Lung (tissue), 12 donors: Measurements from ENCODE around the gene DCUN1D4. TPM values are rescaled to one million over a fixed set of nuclear protein-coding genes. Genes with fewer than 3 reads are reported as not detected.

Experiments
- ATAC-seq: fragments of 200-7000 bp; cut with Tn5 transposase; one replicate; pipeline ENCODE4 v1.9.1; 2020; ENCODE audit warnings: moderate number of reproducible peaks; ENCODE audit not compliant: insufficient read depth, low FRiP score
- DNase-seq, 3 donors: peaks; one replicate each; pipeline ENCODE4 v3.0.0-alpha.2; 2013 to 2017
- H3K27ac ChIP-seq, 2 donors: one replicate each; pipeline ENCODE4 v1.5.1; 2013; ENCODE audit warnings: mild to moderate bottlenecking in 2 of 2, moderate library complexity in 2 of 2, control low read depth in 1 of 2, inconsistent platforms in 1 of 2, low read depth in 1 of 2, low read length in 1 of 2
- H3K27me3 ChIP-seq, 3 donors: one replicate each; pipeline ENCODE4 v1.5.1; 2013; ENCODE audit warnings: low read length in 2 of 3; ENCODE audit not compliant: control insufficient read depth in 3 of 3, insufficient read depth in 3 of 3
- H3K36me3 ChIP-seq, 4 donors: one replicate each; pipeline ENCODE4 v1.5.1; 2013; ENCODE audit warnings: low read length in 4 of 4, mild to moderate bottlenecking in 1 of 4, moderate library complexity in 1 of 4; ENCODE audit not compliant: control insufficient read depth in 4 of 4, insufficient read depth in 4 of 4
- H3K4me1 ChIP-seq, 5 donors: one replicate each; pipeline ENCODE4 v1.5.1; 2013; ENCODE audit warnings: low read length in 5 of 5, mild to moderate bottlenecking in 2 of 5, moderate library complexity in 1 of 5; ENCODE audit not compliant: control insufficient read depth in 5 of 5, insufficient read depth in 5 of 5
- H3K4me3 ChIP-seq: one replicate; pipeline ENCODE4 v1.5.1; 2013; ENCODE audit warnings: mild to moderate bottlenecking, control low read depth, moderate library complexity
- H3K9ac ChIP-seq, 2 donors: one replicate each; pipeline ENCODE4 v1.5.1; 2013; ENCODE audit warnings: low read length in 2 of 2, control low read depth in 1 of 2; ENCODE audit not compliant: insufficient read depth in 1 of 2
- H3K9me3 ChIP-seq, 4 donors: one replicate each; pipeline ENCODE4 v1.5.1; 2013; ENCODE audit warnings: low read length in 3 of 4, mild to moderate bottlenecking in 1 of 4, moderate library complexity in 1 of 4; ENCODE audit not compliant: control insufficient read depth in 4 of 4, insufficient read depth in 3 of 4
- CTCF ChIP-seq: IDR thresholded peaks from 2 replicates; pipeline ENCODE4 v1.5.1; 2012; ENCODE audit warnings: mild to moderate bottlenecking; ENCODE audit errors: control extremely low read depth, extremely low read depth
- WGBS, 2 donors: extraction: QIAGEN DNeasy Blood & Tissue Kit; methylation state at CpG; one replicate each; pipeline ENCODE4 v1.1.7; 2013; 5-methylcytosine and 5-hydroxymethylcytosine counted together
- polyA plus RNA-seq, 2 donors: library from polyadenylated mRNA; stranded (reverse); fragments of 200-250 nt; gene quantifications; one replicate each; pipeline ENCODE4 v1.2.1, GENCODE V29; 2013
- total RNA-seq, 2 donors: library from RNA; depleted of rRNA in 1 of 2; stranded (reverse); fragments of >200 nt in 1 of 2; gene quantifications; one replicate each; pipeline ENCODE4 v1.2.1, GENCODE V29; 2014 to 2021
- donor health status: control.
- donor health status: control.
- donor health status: Bipolar disorder and iron deficiency.
- donor health status: healthy.
- donor health status: DM: yes; HTN: yes; CAD: no.

The DCUN1D4 gene
- total and polyA plus RNA-seq, 4 donors: 8.8 to 43.9 (median 18.3) TPM

- Histone ChIP-seq H3K36me3 (peaks cover 2 to 40% (median 35%) of the 10 kb centered on the region in 4 donors), H3K9me3 (no peaks in the 10 kb centered on the region), H3K4me3 (no peak overlapping the region), H3K27ac (no peak overlapping the region), H3K4me1 (peaks cover 0 to 4% (median 0%) of the 10 kb centered on the region in 5 donors), H3K27me3 (no peaks in the 10 kb centered on the region), H3K9ac (no peak overlapping the region)
- DNase-seq: no peak
- ATAC-seq: no peak
- no peak for TF ChIP-seq CTCF
- WGBS, 2 donors: 96 to 98% methylated on average over 16 of the region's 16 CpGs
These were observed 24.9 kb downstream of the DCUN1D4 start for GRCh38 chr4:51867689-51868448.

GRCh38 chr4:51868449-51868847 is 25.5 kb downstream of the DCUN1D4 start:
- no peak for TF ChIP-seq CTCF

GRCh38 chr4:51870441-51871188 is 27.7 kb downstream of the DCUN1D4 start:
- DNase-seq: no peak
- WGBS, 2 donors: 92 to 96% methylated on average over 3 of the region's 3 CpGs
- Histone ChIP-seq H3K4me1 (peaks cover 0 to 4% (median 0%) of the 10 kb centered on the region in 5 donors), H3K36me3 (peaks cover 10 to 45% (median 30%) of the 10 kb centered on the region in 4 donors), H3K9ac (no peak overlapping the region), H3K27ac (no peak overlapping the region), H3K27me3 (no peaks in the 10 kb centered on the region), H3K9me3 (no peaks in the 10 kb centered on the region), H3K4me3 (no peak overlapping the region)
- no peak for ATAC-seq
- no peak for TF ChIP-seq CTCF

More at GRCh38 chr4:51868449-51868847, 25.5 kb downstream of the DCUN1D4 start:
- Histone ChIP-seq H3K27ac (no peak overlapping the region), H3K4me3 (no peak overlapping the region), H3K9me3 (no peaks in the 10 kb centered on the region), H3K9ac (no peak overlapping the region), H3K27me3 (no peaks in the 10 kb centered on the region), H3K36me3 (peaks cover 5 to 43% (median 36%) of the 10 kb centered on the region in 4 donors), H3K4me1 (peaks cover 0 to 4% (median 0%) of the 10 kb centered on the region in 5 donors)
- 96 to 98% methylated on average over 2 of the region's 2 CpGs for WGBS, 2 donors
- no peak for DNase-seq
- no peak for ATAC-seq
